Loucy (cell line): ENCODE results near the gene SLITRK5.

Experiments used
- H2AFZ ChIP-seq: fragments of 200-600 bp; sonication (generic); 2 replicates; pipeline ENCODE4 v1.6.0; 2016; ENCODE audit warnings: antibody characterized with exemption, mild to moderate bottlenecking, low read length, moderate library complexity
- H3F3A ChIP-seq: fragments of 200-600 bp; 2 replicates; pipeline ENCODE4 v1.6.0; 2016; ENCODE audit warnings: antibody characterized with exemption, low read depth, mild to moderate bottlenecking
- H3K27me3 ChIP-seq: fragments of 200-600 bp; sonication (generic); 2 replicates; pipeline ENCODE4 v1.6.1; 2014; ENCODE audit warnings: low read length, mild to moderate bottlenecking; ENCODE audit not compliant: insufficient read depth, poor library complexity, severe bottlenecking
- H3K36me3 ChIP-seq: fragments of 200-600 bp; sonication (generic); 2 replicates; pipeline ENCODE4 v1.6.1; 2016; ENCODE audit warnings: low read length; ENCODE audit not compliant: insufficient read depth
- H3K4me1 ChIP-seq: fragments of 200-600 bp; sonication (generic); 2 replicates; pipeline ENCODE4 v1.5.1; 2014; ENCODE audit warnings: low read length, mild to moderate bottlenecking; ENCODE audit not compliant: insufficient read depth, poor library complexity, severe bottlenecking
- H3K4me2 ChIP-seq: fragments of 200-600 bp; sonication (generic); 2 replicates; pipeline ENCODE4 v1.6.0; 2014; ENCODE audit warnings: antibody characterized with exemption, low read length, low read depth, mild to moderate bottlenecking; ENCODE audit not compliant: poor library complexity, severe bottlenecking
- H3K4me3 ChIP-seq: fragments of 200-600 bp; sonication (generic); 2 replicates; pipeline ENCODE4 v1.5.1; 2014; ENCODE audit warnings: low read length, mild to moderate bottlenecking, mixed read lengths; ENCODE audit not compliant: poor library complexity, severe bottlenecking
- H3K79me2 ChIP-seq: fragments of 200-600 bp; sonication (generic); 2 replicates; pipeline ENCODE4 v1.6.1; 2014; ENCODE audit warnings: low read length; ENCODE audit not compliant: insufficient read depth
- H3K9ac ChIP-seq: fragments of 200-600 bp; sonication (generic); 2 replicates; pipeline ENCODE4 v1.6.0; 2014; ENCODE audit warnings: mild to moderate bottlenecking, low read depth, low read length, moderate library complexity; ENCODE audit not compliant: poor library complexity, severe bottlenecking
- H3K9me2 ChIP-seq: fragments of 200-600 bp; sonication (generic); replicated peaks from 2 replicates; pipeline ENCODE4 v1.6.1; 2016; ENCODE audit warnings: low read depth, low read length, mixed read lengths
- H3K9me3 ChIP-seq: fragments of 200-600 bp; sonication (generic); 2 replicates; pipeline ENCODE4 v1.6.1; 2014; ENCODE audit warnings: mild to moderate bottlenecking, antibody characterized with exemption, low read length, low read depth; ENCODE audit not compliant: insufficient read depth
- H4K20me1 ChIP-seq: fragments of 200-600 bp; sonication (generic); 2 replicates; pipeline ENCODE4 v1.6.0; 2014; ENCODE audit warnings: antibody characterized with exemption, low read length, mild to moderate bottlenecking; ENCODE audit not compliant: insufficient read depth, poor library complexity, severe bottlenecking
- CTCF ChIP-seq: fragments of 200-600 bp; sonication (generic); conservative IDR thresholded peaks from 2 replicates; pipeline ENCODE4 v1.5.1; 2014; ENCODE audit warnings: mild to moderate bottlenecking, antibody characterized with exemption, low read length
- EZH2phosphoT487 ChIP-seq: fragments of 200-600 bp; IDR thresholded peaks from 2 replicates; pipeline ENCODE4 v1.6.1; 2018; ENCODE audit warnings: antibody characterized with exemption, mild to moderate bottlenecking, moderate library complexity, borderline replicate concordance

Gene SLITRK5

GRCh38 chr13:87696458-87696857, 25.3 kb downstream of the SLITRK5 start:
- Histone ChIP-seq H3K9me2 (no peaks in the 10 kb centered on the region), H3K27me3 (no peaks in the 10 kb centered on the region), H3K4me3 (no peak overlapping the region), H3K4me2 (no peak overlapping the region), H3K9ac (no peak overlapping the region), H3K4me1 (no peaks in the 10 kb centered on the region), H3K36me3 (no peaks in the 10 kb centered on the region), H3F3A (no peaks in the 10 kb centered on the region), H4K20me1 (no peaks in the 10 kb centered on the region), H3K79me2 (no peaks in the 10 kb centered on the region), H3K9me3 (no peaks in the 10 kb centered on the region), H2AFZ (no peak overlapping the region)
- no peak for TF ChIP-seq CTCF
- TF ChIP-seq EZH2phosphoT487 = no peak

GRCh38 chr13:87698268-87698667, 27.1 kb downstream of the SLITRK5 start:
- Histone ChIP-seq H3K9me3 (no peaks in the 10 kb centered on the region), H2AFZ (no peak overlapping the region), H3K4me3 (no peak overlapping the region), H4K20me1 (no peaks in the 10 kb centered on the region), H3K4me2 (no peak overlapping the region), H3K36me3 (no peaks in the 10 kb centered on the region), H3K9ac (no peak overlapping the region), H3K27me3 (no peaks in the 10 kb centered on the region), H3K4me1 (no peaks in the 10 kb centered on the region), H3K79me2 (no peaks in the 10 kb centered on the region), H3F3A (no peaks in the 10 kb centered on the region), H3K9me2 (no peaks in the 10 kb centered on the region)
- TF ChIP-seq EZH2phosphoT487 (no peak), CTCF (no peak)

- Histone ChIP-seq H3K4me1 (no peaks in the 10 kb centered on the region), H3K79me2 (no peaks in the 10 kb centered on the region), H4K20me1 (no peaks in the 10 kb centered on the region), H3K9ac (no peak overlapping the region), H3F3A (no peaks in the 10 kb centered on the region), H3K36me3 (no peaks in the 10 kb centered on the region), H3K27me3 (no peaks in the 10 kb centered on the region), H3K9me3 (no peaks in the 10 kb centered on the region), H2AFZ (no peak overlapping the region), H3K9me2 (no peaks in the 10 kb centered on the region), H3K4me2 (no peak overlapping the region), H3K4me3 (no peak overlapping the region)
- TF ChIP-seq EZH2phosphoT487 (no peak), CTCF (no peak)
Measured at GRCh38 chr13:87709947-87710346, 38.8 kb downstream of the SLITRK5 start.
